GM20000 (cell line): Measurements from ENCODE around the gene CCDC158.

Source experiments
- DNase-seq: peaks from one replicate; pipeline ENCODE4 v3.0.0; 2012; ENCODE audit warnings: low spot score
- CTCF ChIP-seq: IDR thresholded peaks from 2 replicates; pipeline ENCODE4 v1.5.1; 2012; ENCODE audit warnings: mild to moderate bottlenecking, control low read depth; ENCODE audit errors: extremely low read depth, missing control alignments

The CCDC158 gene

GRCh38 chr4:76401654-76402053 lies 19.3 kb downstream of the CCDC158 start:
- no peak for DNase-seq
- TF ChIP-seq CTCF = no peak

- no peak for DNase-seq
- no peak for TF ChIP-seq CTCF
Measured at GRCh38 chr4:76388160-76388908, 32.6 kb downstream of the CCDC158 start.

GRCh38 chr4:76386566-76387305 lies 34.2 kb downstream of the CCDC158 start:
- TF ChIP-seq CTCF = no peak
- no peak for DNase-seq

- DNase-seq = no peak
- no peak for TF ChIP-seq CTCF
Measured at GRCh38 chr4:76385974-76386373, 35.0 kb downstream of the CCDC158 start.

GRCh38 chr4:76384052-76384451 lies 36.9 kb downstream of the CCDC158 start:
- DNase-seq = no peak

GRCh38 chr4:76383001-76383400 lies 37.9 kb downstream of the CCDC158 start:
- TF ChIP-seq CTCF = no peak
- DNase-seq = no peak

More at GRCh38 chr4:76384052-76384451, 36.9 kb downstream of the CCDC158 start:
- no peak for TF ChIP-seq CTCF

- TF ChIP-seq CTCF = no peak
- no peak for DNase-seq
Measured at GRCh38 chr4:76381986-76382385, 39.0 kb downstream of the CCDC158 start.
